Ammon's horn (tissue), 1 donor: ENCODE data around the gene TRIM66.

Source experiments
- DNase-seq: peaks from one replicate; pipeline ENCODE4 v3.0.0-alpha.2; 2016; ENCODE audit warnings: low spot score

The TRIM66 gene

DNA sequence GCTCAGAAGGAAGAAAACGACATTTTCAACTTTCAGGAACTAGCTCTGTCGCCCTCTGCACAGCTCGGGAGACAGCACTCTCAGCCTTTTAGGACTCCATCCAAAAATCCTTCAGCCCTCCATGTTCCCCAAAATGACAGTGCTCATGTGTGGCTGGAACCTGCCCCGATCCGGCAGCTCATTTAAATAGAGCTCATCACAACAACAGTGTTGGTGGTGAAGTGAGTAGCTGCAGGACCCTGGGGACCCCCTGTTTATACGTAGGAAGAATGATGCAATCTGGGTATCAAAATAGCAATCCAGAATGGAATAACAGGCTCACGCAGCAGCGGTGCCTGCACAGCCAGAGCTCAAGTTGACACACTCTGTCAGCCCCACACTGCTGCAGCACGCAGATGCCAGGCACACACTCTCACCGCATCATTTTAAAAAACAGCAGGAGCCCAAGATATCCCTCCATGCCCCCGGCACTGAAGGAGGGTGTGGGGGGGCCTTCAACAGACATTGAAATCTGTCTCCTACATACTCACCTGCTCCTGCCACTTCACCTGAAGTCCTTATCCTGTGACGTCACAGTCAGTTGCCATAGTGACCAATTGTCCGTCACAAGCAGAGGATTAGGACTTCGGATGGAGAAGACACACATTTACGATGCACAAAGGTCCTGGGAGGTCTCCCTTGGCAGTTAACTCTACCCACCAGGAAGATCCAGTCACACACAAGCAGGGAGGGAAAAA lies 24.0 kb downstream of the TRIM66 start:
- DNase-seq = no peak

DNA sequence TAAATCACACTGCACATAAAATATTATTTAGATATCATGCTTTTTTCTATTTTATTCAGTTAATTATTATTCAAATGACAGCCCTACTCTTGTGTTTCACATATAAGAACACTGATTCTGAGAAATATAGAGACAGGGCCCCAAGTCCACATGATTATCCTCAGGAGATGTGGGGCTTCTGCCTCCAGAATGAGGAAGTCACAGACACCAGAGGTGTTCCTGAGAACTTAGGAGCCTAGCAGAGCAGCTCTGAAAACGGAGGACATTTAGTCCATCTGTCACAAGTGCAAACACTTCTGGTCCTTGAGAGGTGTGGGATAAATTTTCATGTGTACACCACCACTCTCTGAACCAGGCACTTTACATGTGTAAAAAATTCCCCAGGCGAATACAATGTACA lies 26.2 kb downstream of the TRIM66 start:
- DNase-seq = no peak

DNA sequence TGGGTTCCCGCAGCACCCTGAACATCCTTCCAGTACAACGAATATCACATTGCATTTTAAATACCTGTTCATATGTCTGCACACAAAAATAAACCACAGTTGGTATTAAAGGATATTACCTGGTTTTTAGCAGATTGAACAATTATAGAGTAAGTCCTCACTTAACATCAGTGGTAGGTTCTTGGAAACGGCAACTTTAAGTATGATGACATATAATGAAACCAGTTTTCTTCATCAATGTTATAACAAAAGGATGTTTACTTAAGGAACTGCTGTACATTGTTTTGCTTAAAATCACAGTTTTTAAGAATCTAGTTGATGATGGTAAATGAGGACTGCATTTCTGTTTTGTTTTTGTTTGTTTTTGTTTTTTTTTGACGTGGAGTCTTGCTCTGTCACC lies 28.0 kb downstream of the TRIM66 start:
- no peak for DNase-seq

DNA sequence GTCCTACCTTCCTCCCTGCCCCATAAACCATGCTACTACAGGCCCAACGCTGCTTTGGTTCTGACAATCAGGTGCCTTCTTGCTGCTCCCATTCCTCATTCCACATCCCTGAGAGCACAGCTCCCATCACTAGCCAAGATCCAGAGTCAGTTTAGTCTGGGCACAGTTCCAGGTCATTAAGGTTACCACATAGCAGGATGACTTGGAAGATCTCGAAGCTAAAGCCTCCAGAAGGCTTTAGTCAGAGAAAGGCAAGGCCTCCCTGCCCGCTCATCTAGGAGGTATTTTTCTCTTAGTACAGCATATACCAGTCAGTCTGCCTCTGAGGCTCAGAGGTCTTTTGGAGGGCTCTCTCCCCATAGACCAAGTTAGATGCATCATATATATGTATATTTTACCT lies 30.3 kb downstream of the TRIM66 start:
- no peak for DNase-seq

DNA sequence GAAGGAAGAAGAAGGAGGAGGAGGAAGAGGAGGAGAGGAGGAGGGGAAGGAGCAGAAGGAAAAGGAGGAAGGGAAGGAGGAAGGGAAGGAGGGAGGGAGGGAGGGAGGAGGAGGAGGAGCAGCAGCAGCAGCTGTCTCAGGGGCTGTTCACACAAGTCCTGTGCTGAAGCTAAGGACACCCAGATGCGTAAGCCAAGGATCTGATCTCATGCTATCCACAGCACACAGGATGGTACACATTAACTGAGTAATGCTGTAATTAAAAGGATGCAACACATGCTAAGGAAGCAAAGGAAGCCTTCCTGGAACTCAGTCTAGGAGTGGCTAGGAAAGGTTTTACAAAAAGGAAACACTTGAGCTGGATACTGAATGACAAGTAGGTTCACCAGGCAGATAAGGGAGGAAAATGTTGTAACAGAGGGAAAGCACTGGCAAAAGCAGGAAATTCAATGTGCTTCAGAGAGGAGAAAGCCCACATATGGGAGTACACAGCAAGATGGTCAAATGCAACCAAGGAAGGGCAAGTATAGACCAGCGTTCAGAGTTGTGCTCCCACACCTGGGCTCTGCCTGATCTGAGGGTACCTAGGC lies 32.0 kb downstream of the TRIM66 start:
- DNase-seq = no peak

GRCh38 chr11:8649361-8649760 lies 33.1 kb downstream of the TRIM66 start:
- DNase-seq = no peak

- no peak for DNase-seq
Observed at GRCh38 chr11:8646873-8647272, 35.6 kb downstream of the TRIM66 start.

- DNase-seq = peak; percentile 21
Observed at GRCh38 chr11:8642196-8642841, 40.1 kb downstream of the TRIM66 start.

DNA sequence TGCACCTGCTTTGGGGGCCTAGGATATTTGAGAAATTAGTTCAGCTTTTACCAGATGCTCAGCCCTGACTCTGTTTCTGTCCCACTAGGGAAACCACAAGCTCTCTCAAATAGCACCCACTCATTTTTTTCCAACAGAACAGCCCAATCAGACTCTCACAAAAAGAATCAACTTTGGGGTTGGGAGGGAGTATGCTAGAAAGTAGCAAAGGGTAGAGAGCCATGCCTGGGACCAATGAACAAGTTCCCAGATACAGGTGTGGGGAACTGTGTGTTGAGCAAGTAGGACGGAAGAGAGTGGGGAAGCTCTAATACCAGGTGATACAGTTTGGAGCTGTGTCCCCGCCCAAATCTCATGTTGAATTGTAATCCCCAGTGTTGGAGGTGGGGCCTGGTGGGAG lies 41.1 kb downstream of the TRIM66 start:
- no peak for DNase-seq

DNA sequence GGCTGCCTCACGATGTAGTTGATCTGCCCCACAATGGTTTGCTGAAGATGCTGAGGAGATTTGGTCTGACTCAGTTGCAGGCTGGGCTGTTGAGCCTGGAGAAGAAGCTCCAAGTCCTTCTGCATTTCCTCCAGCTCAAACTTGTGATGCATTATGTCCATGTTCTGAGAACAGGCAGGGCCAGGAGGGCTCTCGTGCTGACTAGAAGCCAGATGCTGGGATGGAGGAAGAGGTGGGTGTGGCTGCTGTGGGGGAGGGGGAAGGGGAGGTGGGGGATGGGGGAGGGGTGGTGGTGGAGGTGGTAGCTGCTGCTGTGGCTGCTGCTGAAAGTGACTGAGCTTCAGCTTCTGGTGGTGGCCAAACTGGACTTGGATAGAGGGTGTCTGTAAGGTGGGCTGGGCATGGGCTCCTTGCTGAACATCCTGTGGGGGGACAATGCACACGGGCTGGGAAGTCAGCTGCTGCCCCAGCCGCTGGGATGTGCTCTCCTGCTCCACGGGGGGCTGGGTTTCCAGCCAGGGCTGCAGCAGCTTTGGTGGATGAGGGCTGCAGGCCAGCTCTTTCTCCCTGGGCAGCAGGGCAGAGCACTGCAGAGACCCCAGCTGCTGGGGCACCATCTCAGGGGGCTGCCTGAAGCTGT lies 42.1 kb downstream of the TRIM66 start:
- DNase-seq = no peak

DNA sequence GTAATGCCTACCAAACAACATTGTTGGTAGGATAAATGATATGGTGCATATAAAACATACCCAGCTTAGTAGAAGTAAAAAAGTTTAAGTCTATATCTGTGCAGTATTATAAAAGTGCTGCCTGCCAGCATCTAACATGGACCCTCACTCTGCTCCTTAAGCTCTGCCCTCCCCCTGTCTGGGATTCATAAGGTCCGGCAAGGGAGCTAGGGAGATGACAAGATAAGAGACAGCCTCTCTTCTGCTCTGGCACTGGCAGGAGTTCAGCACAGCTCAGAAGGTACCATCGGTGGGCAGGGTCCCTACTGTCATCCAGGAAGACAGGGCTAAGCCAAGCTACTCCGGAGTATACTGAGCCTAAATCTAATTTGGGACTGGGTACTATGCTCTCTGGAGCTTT lies 42.8 kb downstream of the TRIM66 start:
- no peak for DNase-seq

GRCh38 chr11:8638300-8638699 lies 44.2 kb downstream of the TRIM66 start:
- DNase-seq = no peak

DNA sequence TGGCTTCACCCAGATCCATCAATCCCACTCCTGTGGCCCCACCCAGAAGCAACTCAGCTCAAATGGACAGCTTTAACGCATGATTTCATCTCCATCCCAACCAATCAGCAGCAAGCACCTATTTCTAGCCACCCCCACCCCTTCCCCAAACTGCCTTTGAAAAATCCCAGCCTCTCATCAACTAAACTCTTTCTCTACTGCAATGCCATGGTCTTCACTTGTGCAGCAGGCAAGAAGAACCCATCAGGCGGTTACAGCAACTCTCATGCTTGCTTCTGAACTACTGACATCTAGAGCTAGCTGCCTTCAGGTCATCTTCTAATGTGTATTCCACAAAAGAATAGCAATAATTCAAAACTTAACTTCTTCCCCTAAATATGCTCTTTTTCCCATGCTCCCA lies 46.3 kb downstream of the TRIM66 start:
- DNase-seq = no peak

GRCh38 chr11:8634498-8634897 lies 48.0 kb downstream of the TRIM66 start:
- no peak for DNase-seq

DNA sequence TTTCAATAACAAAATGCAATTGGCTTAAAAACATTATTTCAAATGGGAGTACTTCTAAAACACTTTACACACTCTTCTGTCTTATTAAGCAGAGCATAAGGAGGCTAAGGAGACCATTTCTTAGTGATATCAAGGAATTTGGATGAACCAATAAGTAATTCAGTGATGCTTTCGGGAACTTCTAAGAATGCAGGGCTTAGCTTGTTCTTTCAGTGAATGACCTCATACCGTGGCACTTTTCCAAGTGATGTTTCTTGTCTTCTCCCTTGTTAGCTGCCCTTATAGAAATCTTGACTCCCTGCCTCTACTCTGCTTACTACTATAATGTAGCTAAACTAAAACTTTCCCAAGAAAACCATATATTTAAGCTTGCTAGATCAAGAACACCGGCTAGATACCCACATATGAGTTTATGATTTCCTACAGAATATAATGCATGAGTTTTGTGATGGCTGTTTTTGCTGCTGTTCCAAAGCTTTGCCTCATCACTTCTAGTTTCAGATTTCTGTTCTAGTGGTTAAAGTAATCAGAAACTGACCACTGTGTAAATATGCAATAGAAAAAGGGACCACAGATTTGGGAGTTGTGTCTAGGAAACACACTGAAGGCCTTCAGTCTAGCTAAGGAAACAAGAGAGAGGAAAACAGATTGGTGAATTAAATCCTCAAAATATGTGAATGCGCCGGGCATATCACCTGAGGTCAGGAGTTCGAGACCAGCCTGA lies 50.9 kb downstream of the TRIM66 start:
- no peak for DNase-seq

DNA sequence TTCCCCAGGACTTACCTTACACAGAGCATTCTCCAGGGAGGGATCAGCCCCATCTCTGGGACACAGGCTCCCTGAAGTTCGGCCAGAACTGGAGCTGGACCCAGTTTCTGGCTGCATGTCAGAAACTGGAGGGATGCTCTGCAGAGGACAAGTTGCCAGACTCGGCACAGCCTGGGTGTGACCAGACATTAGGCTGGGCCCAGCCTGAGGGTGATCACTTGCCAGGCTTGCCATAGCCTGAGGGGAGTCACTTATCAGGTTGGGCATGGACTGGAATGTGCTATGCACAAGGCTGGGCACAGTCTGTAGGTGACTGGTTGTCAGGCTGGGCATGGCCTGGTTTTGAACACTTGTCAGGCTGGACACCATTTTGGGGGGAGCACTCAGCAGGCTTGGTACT lies 57.8 kb downstream of the TRIM66 start:
- no peak for DNase-seq

- DNase-seq = no peak
Observed at GRCh38 chr11:8621147-8621546, 61.3 kb downstream of the TRIM66 start.

GRCh38 chr11:8617063-8617462 lies 65.4 kb downstream of the TRIM66 start:
- no peak for DNase-seq

DNA sequence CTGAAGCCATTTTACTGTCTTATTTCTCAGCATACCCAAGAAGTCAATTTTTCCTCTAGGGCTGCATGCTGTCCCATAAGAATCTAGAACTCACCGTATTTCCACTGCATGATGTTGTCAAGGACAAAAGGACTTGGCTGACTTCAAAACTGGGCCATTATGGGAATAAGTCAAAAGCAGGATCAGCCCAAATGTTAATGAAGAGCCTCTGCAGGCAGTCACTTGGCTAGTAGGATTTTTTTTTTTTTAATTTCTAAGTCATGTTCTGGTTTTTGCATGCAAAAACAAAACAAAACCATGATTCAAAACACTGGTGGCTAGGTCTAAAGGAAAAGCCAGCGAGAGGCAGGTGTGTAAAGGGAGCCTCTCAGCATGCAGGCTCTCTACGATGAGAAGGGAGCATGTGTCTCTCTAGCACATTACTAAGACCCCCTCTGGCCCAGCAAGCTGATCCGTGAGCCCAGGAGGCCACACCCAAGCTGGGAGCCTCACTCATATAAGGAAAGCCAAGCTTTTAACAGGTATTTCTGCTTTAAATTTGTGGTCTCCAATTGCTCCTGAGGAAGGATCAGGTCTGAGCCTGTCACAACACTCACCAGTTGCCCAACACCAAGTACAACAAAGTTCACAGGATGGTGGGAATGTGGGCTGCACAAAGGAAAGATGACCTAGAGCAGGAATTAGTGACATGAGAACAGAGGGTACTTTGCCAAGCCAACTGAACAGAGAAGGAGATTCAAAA lies 67.0 kb downstream of the TRIM66 start:
- no peak for DNase-seq

GRCh38 chr11:8614497-8614896 lies 68.0 kb downstream of the TRIM66 start:
- no peak for DNase-seq

DNA sequence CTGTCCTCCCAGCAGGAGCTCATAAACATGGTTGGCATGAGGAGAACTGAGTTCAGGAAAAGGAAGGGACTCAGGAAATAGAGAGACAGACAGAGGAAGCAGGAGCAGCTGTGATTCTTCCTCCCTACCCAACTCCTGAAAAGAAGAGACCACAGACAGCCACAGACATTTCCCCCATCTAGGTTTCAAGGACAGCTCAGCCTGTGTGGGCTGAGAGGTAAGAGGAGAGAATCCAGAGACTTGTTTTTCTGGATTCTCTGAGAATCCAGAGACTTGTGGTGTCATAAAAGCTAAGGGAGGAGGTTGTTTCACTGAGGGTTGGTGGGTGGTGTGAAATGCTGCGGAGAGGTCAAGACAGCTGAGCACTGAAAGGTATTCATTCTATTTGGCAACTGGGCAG lies 69.4 kb downstream of the TRIM66 start:
- DNase-seq = no peak

DNA sequence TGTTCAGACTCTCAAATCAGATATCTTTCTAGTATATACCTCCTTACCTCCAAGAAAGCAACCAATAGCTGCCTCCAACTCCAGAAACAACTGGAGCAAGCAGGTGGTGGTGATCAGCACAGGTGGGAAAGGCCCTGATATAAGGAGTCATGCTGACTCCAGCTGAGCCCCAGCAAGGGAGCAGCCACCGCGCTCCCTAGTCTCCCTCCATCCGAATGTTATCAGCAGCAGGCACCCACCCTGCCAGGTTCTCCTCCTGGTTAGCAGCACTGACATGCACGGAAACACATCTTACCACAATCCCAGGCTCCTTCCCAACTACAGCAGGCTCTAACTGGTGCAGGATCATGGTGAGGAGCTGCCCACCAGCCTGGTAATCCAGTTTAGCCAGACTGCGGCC lies 69.9 kb downstream of the TRIM66 start:
- DNase-seq = no peak
